Measurements from ENCODE around the gene SPCS2.

DNA sequence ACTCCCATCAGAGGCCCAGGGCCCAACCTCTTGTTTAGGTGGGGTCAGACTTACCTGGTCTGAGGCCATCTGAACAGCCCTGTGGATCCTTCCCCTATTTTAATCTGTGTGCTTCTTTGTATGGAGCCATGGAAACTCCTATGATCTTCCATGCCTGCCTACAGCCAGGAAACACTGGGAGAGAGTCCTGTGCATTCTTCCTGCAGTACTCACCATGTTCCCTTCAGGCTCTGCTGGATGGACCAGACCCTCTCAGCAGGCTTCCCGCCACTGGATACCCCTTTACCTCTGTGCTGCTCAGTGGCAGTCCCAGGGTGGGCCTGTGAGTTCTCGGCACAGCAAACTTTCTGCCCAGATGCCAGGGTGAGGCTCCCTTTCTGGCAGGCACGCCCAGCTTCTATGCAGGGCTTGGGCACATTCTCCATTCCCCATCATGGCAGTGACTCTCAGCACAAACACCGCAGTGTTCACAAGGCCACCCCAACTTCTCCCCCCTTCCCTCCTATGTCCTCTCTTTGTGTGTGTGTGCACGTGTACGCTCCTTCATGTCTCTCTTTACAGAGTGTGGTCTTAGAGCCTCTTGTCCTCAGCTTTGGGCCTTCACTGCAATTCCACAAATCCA, 74.5 kb downstream of the SPCS2 start:
- TF ChIP-seq TAF1 (IDR thresholded peaks at IDR 0.05; ENCODE audit: low read depth, low read length): no peak
- TF ChIP-seq, protein P1, sequence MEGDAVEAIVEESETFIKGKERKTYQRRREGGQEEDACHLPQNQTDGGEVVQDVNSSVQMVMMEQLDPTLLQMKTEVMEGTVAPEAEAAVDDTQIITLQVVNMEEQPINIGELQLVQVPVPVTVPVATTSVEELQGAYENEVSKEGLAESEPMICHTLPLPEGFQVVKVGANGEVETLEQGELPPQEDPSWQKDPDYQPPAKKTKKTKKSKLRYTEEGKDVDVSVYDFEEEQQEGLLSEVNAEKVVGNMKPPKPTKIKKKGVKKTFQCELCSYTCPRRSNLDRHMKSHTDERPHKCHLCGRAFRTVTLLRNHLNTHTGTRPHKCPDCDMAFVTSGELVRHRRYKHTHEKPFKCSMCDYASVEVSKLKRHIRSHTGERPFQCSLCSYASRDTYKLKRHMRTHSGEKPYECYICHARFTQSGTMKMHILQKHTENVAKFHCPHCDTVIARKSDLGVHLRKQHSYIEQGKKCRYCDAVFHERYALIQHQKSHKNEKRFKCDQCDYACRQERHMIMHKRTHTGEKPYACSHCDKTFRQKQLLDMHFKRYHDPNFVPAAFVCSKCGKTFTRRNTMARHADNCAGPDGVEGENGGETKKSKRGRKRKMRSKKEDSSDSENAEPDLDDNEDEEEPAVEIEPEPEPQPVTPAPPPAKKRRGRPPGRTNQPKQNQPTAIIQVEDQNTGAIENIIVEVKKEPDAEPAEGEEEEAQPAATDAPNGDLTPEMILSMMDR (IDR thresholded peaks at IDR 0.05; ENCODE audit: control extremely low read depth in 1 of 3, insufficient read depth in 1 of 3, low read depth in 1 of 3, low read length in 3 of 3): no peak
- no peak for TF ChIP-seq HDAC6 (IDR thresholded peaks at IDR 0.05; ENCODE audit: low read depth, low read length)
- no peak for TF ChIP-seq EP300 (IDR thresholded peaks at IDR 0.05; ENCODE audit: borderline replicate concordance in 1 of 2, low read depth in 2 of 2, low read length in 2 of 2)
- TF ChIP-seq, protein P2, sequence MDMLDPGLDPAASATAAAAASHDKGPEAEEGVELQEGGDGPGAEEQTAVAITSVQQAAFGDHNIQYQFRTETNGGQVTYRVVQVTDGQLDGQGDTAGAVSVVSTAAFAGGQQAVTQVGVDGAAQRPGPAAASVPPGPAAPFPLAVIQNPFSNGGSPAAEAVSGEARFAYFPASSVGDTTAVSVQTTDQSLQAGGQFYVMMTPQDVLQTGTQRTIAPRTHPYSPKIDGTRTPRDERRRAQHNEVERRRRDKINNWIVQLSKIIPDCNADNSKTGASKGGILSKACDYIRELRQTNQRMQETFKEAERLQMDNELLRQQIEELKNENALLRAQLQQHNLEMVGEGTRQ (IDR thresholded peaks at IDR 0.05; ENCODE audit: low read length): no peak
- no peak for TF ChIP-seq POLR2AphosphoS5 (IDR thresholded peaks at IDR 0.05; ENCODE audit: low read depth, low read length)
- no peak for TF ChIP-seq CHD2 (IDR thresholded peaks at IDR 0.05; ENCODE audit: low read length)
- no peak for TF ChIP-seq YY1 (IDR thresholded peaks at IDR 0.05; ENCODE audit: low read depth, low read length)

All from H1 (cell line).